Panc1 (cell line): ENCODE data around the gene CHST15. TPM values are rescaled to one million over a fixed set of nuclear protein-coding genes. Genes with fewer than 3 reads are reported as not detected.

Experiments
- ATAC-seq: fragments of 200-7000 bp; cut with Tn5 transposase; 2 replicates; pipeline ENCODE4 v1.9.1; 2020; ENCODE audit warnings: mild to moderate bottlenecking, moderate library complexity
- BruUV-seq: library from RNA; stranded (reverse); fragments of 400-500 nt; replicated peaks from 2 replicates; lab custom pipeline; 2021; lab: Mats Ljungman, UMichigan
- CTCF ChIA-PET: fragments of 300-600 bp; sonication (Branson Sonifier 250); formaldehyde crosslinking; loops from one replicate; lab custom pipeline; 2022; ENCODE audit warnings: antibody characterized with exemption; lab: Charles Lee
- POLR2A ChIA-PET: fragments of 300-600 bp; sonication (Branson Sonifier 250); formaldehyde crosslinking; loops from one replicate; lab custom pipeline; 2022; ENCODE audit warnings: antibody characterized with exemption; lab: Charles Lee
- DNase-seq: peaks from one replicate; pipeline ENCODE4 v3.0.0-alpha.2; 2010; ENCODE audit warnings: low read depth, low spot score
- H3K27ac ChIP-seq: 2 replicates; pipeline ENCODE4 v1.5.1; 2011; ENCODE audit warnings: mild to moderate bottlenecking, low read length, inconsistent platforms
- H3K27me3 ChIP-seq: fragments of 200-500 bp; sonication (Bioruptor generic); 2 replicates; pipeline ENCODE4 v1.6.0; 2014; ENCODE audit warnings: low read length, inconsistent platforms; ENCODE audit not compliant: control insufficient read depth, insufficient read depth
- H3K36me3 ChIP-seq: fragments of 200-500 bp; sonication (Bioruptor generic); 2 replicates; pipeline ENCODE4 v1.5.1; 2014; ENCODE audit warnings: inconsistent platforms, mild to moderate bottlenecking, low read length, moderate library complexity; ENCODE audit not compliant: control insufficient read depth, insufficient read depth
- H3K4me1 ChIP-seq: 2 replicates; pipeline ENCODE4 v1.5.1; 2011; ENCODE audit warnings: inconsistent platforms, mild to moderate bottlenecking, low read length, moderate library complexity; ENCODE audit not compliant: control insufficient read depth, insufficient read depth
- H3K4me3 ChIP-seq, 2 experiments: 2 replicates each; pipeline ENCODE4 v1.5.1; 2011 to 2012; ENCODE audit warnings: low read depth in 2 of 2, low read length in 2 of 2, mild to moderate bottlenecking in 2 of 2, inconsistent platforms in 1 of 2, moderate library complexity in 1 of 2
- H3K9me3 ChIP-seq: fragments of 200-500 bp; sonication (Bioruptor generic); 2 replicates; pipeline ENCODE4 v1.5.1; 2014; ENCODE audit warnings: low read depth, mild to moderate bottlenecking, inconsistent platforms, low read length, moderate library complexity; ENCODE audit not compliant: control insufficient read depth, insufficient read depth
- CTCF ChIP-seq: fragments of 450-650 bp; IDR thresholded peaks from 2 replicates; pipeline ENCODE4 v1.5.1; 2017; ENCODE audit warnings: mild to moderate bottlenecking
- POLR2AphosphoS5 ChIP-seq: IDR thresholded peaks from 2 replicates; pipeline ENCODE4 v1.6.1; 2012; ENCODE audit warnings: mild to moderate bottlenecking, low read depth, low read length, moderate library complexity
- SIN3A ChIP-seq: IDR thresholded peaks from 2 replicates; pipeline ENCODE4 v1.6.1; 2012; ENCODE audit warnings: low read depth, mild to moderate bottlenecking, low read length, moderate library complexity, borderline replicate concordance; ENCODE audit not compliant: insufficient read depth
- TCF7L2 ChIP-seq: IDR thresholded peaks from 2 replicates; pipeline ENCODE4 v1.6.1; 2011; ENCODE audit warnings: mild to moderate bottlenecking, low read depth, low read length, inconsistent platforms
- in situ Hi-C: cut with HindIII; loops from 2 replicates; pipeline ENCODE4 v1.10.0; 2016; ENCODE audit warnings: low sequenced_read_pairs, low pct_unique_long_range_greater_than_20kb
- intact Hi-C: fragments of 100-400 bp; cut with micrococcal nuclease; formaldehyde crosslinking; loops from one replicate; pipeline ENCODE4 v1.10.0; 2022; ENCODE audit not compliant: unreplicated experiment
- total RNA-seq: library from RNA; stranded (reverse); gene quantifications from one replicate; pipeline ENCODE4 v1.2.1, GENCODE V29; 2021; ENCODE audit not compliant: unreplicated experiment
- TF ChIP-seq, protein P1 (sequence below), 2 experiments: IDR thresholded peaks; 2 replicates each; pipeline ENCODE4 v1.6.1; 2011 to 2012; ENCODE audit warnings: low read depth in 2 of 2, control low read depth in 1 of 2, low read length in 1 of 2, mild to moderate bottlenecking in 1 of 2, moderate library complexity in 1 of 2; ENCODE audit not compliant: insufficient read depth in 1 of 2

Gene CHST15
- total RNA-seq, 1 experiment from 2014 or later = 33.2 TPM

DNA sequence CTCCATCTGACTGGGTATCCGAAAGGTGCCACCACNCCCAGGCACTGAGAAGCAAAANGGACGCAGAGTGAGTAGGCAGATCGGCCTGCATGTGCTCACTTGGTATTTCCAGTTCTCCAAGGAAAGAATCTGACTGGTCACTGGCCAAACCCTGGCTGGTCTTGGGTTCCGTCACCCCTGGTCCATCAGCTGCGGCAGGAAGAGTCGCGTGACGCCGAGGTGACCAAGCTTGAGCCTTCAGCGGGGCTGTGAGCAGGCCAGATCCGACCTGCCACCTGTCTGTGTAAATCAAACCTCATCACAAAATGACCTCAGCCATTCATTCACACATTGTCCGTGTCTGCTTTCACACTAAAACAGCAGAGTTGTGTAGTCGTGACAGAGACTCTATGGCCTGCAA, 28.8 kb upstream of the CHST15 start:
- no peak overlapping the region for H3K4me3 ChIP-seq
- DNase-seq = no peak
- intact Hi-C loops = no loop called here
- no peaks in the 10 kb centered on the region for H3K9me3 ChIP-seq
- no TSS peak for BruUV-seq
- POLR2A ChIA-PET = interaction anchor here (0.6 kb wide), 1 partner anchor 235 kb away, joined by 6 read pairs; no protein-coding TSS in a partner anchor
- no peak for TF ChIP-seq POLR2AphosphoS5
- TF ChIP-seq, protein P1, sequence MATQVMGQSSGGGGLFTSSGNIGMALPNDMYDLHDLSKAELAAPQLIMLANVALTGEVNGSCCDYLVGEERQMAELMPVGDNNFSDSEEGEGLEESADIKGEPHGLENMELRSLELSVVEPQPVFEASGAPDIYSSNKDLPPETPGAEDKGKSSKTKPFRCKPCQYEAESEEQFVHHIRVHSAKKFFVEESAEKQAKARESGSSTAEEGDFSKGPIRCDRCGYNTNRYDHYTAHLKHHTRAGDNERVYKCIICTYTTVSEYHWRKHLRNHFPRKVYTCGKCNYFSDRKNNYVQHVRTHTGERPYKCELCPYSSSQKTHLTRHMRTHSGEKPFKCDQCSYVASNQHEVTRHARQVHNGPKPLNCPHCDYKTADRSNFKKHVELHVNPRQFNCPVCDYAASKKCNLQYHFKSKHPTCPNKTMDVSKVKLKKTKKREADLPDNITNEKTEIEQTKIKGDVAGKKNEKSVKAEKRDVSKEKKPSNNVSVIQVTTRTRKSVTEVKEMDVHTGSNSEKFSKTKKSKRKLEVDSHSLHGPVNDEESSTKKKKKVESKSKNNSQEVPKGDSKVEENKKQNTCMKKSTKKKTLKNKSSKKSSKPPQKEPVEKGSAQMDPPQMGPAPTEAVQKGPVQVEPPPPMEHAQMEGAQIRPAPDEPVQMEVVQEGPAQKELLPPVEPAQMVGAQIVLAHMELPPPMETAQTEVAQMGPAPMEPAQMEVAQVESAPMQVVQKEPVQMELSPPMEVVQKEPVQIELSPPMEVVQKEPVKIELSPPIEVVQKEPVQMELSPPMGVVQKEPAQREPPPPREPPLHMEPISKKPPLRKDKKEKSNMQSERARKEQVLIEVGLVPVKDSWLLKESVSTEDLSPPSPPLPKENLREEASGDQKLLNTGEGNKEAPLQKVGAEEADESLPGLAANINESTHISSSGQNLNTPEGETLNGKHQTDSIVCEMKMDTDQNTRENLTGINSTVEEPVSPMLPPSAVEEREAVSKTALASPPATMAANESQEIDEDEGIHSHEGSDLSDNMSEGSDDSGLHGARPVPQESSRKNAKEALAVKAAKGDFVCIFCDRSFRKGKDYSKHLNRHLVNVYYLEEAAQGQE (IDR thresholded peaks at IDR 0.05; ENCODE audit: insufficient read depth in 1 of 2, low read depth in 2 of 2, low read length in 1 of 2) = no peak
- no peak for TF ChIP-seq CTCF
- TF ChIP-seq TCF7L2 = no peak
- TF ChIP-seq SIN3A = no peak
- no peaks in the 10 kb centered on the region for H3K27me3 ChIP-seq
- in situ Hi-C loops = no loop called here
- H3K4me1 ChIP-seq = no peaks in the 10 kb centered on the region
- no peaks in the 10 kb centered on the region for H3K36me3 ChIP-seq
- no peak overlapping the region for H3K27ac ChIP-seq
- no peak for ATAC-seq
- CTCF ChIA-PET = no interaction called here

DNA sequence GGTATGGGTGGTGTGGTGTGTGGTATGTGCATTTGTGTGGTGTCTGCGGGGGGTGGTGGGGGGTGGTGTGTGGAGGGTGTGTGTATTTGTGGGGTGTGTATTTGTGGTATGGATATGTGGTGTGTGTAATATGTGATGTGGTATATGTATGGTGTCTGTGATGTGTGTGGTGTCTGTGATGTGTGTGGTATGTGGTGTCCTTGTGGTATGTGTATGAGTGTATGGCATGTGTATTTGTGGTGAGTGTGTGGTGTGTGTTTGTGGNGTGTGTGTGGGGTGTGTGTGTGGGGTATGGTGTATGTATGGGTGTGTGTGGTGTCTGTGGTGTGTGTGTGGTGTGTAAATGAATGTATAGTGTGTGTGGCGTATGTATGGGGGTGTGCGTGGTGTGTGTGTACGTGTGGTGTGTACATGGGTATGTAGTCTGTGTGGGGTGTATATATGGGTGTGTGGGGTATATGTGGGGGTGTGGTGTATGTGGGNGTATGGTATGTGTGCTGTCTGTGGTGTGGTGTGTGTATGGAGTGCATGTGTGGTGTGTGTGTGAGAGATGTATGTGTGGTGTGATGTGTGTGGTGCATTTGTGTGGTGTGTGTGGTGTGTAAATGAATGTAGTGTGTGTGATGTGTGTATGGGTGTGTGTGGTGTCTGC, 27.1 kb upstream of the CHST15 start:
- no peak for DNase-seq
- BruUV-seq = no TSS peak
- Histone ChIP-seq H3K9me3 (no peaks in the 10 kb centered on the region), H3K4me3 (no peak overlapping the region), H3K36me3 (no peaks in the 10 kb centered on the region), H3K4me1 (peaks cover 10% of the 10 kb centered on the region), H3K27ac (no peak overlapping the region), H3K27me3 (no peaks in the 10 kb centered on the region)
- POLR2A ChIA-PET = no interaction called here
- intact Hi-C loops = no loop called here
- in situ Hi-C loops = no loop called here
- CTCF ChIA-PET = no interaction called here
- ATAC-seq = no peak
- TF ChIP-seq TCF7L2 = no peak

- in situ Hi-C loops = no loop called here
- Histone ChIP-seq H3K36me3 (no peaks in the 10 kb centered on the region), H3K27me3 (no peaks in the 10 kb centered on the region), H3K4me1 (peaks cover 10% of the 10 kb centered on the region), H3K9me3 (no peaks in the 10 kb centered on the region), H3K27ac (no peak overlapping the region), H3K4me3 (no peak overlapping the region)
- BruUV-seq = no TSS peak
- TF ChIP-seq CTCF (no peak), SIN3A (no peak), POLR2AphosphoS5 (no peak), TCF7L2 (no peak)
- TF ChIP-seq, protein P1 (IDR thresholded peaks at IDR 0.05; ENCODE audit: insufficient read depth in 1 of 2, low read depth in 2 of 2, low read length in 1 of 2) = no peak
- ChIA-PET POLR2A (no interaction called here), CTCF (no interaction called here)
- DNase-seq (no peak), ATAC-seq (no peak)
- intact Hi-C loops = no loop called here
Measured at GRCh38 chr10:124119946-124120345, 26.5 kb upstream of the CHST15 start.
